IPS DF 4.7 (cell line): ENCODE results near the gene ADPRS.

Experiments
- DNase-seq: peaks from one replicate; pipeline ENCODE4 v3.0.0-alpha.2; 2013; ENCODE audit warnings: low spot score; ENCODE audit errors: extremely low read depth

ADPRS gene

DNA sequence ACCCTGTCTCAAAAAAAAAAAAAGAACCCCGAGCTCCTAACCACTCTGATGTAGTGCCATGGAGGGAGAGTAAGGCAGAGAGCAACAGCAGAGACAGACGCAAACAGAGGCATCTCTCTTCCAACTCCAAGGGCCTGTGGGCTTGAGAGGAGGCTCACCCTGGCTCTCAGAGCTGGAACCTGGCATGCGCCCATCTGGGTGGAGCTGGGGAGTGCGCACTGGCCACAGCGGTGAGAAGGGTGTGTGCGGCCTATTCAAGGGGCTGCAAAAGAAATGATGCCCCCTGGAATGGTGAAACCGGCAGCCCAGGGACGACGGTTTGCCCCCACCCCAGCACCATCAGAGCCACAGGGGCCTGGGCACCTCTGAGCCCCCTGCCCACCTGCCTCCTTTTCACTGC, 18.7 kb downstream of the ADPRS start:
- no peak for DNase-seq

DNA sequence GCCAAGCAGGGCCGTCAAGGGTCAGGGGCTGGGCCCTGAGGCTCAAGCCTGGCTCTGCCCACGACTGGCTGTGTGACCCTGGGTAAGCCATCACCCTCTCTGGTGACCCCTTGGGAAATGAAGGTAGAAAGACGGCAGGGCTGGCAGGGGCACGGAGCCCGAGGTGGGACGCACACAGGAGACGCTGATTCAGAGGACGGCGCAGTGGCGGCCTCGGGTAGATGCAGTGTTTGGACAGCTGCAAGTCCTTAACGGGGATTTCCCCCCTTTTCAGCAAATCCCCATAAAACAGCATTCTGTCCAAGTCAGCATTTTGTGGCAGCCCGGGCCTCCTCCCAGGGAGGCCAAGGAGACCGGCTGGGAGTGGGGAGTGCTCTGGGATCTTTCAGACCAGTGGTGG, 19.6 kb downstream of the ADPRS start:
- DNase-seq, result no peak

DNA sequence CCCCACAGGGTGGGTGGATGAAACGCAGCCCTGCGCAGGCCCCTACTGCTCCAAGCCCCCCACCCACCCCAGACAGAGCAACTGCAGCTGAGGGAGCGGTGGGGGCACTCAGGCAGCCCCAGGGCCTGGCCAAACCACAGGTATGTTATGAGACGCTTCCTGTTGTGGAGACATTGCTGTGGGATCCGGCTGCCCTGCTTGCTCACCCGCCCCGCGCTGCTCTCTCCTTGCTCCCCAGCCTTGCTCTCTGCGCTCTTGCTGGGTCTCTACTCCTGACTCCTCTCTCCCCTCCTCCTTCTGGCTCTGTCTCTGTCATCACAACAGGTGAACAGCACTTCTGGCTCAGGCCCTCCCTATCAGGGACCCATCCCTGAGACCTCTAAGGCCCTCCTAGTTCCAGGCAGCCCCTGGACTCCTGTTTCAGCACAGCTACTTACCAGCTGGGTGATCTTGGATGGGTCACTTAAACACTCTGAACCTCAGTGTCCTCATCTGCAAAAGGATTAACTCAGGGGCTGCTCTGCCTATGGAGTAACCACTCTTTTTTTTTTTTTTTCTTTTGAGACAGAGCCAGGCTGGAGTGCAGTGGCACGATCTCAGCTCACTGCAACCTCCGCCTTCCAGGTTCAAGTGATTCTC, 20.5 kb downstream of the ADPRS start:
- no peak for DNase-seq

DNA sequence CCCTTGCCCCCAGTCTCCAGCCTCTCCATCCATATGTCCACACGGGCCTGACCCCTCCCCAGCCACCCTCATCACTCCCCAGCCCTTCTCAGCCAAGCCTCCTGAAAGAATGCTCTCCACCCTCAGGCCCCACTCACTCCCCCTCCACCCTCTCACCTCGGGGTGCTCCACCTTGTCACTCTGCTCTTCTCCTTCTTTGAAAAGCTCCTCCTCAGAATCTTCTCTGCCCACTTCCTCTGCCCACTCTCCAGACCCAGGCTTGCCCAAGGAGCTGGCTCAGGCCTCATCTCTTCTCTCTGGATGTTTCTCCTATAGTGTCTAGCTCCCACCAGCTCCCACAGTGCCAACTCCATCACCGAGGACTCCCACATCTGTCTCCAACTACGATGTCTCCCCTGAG, 22.5 kb downstream of the ADPRS start:
- no peak for DNase-seq

DNA sequence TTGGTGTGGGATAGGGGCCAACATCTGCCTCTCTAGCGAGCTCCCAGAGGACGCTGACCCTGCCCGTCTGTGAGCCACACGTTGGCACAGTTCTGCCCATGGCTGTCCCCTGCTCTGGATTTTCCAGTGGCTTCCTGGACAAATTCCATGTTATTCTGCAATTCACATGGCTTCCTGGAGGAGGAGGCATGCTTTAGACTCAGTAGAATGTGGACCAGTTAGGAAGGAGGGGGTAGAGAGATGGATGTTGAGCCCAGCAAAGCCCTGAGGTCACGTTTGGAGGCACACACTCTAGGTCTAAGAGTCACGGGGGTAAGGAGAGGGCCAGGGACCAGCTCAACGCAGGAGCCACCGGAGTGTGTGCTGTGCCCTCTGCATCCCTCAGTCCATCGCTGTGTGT, 24.1 kb downstream of the ADPRS start:
- DNase-seq, result no peak

- DNase-seq, result no peak
Observed at GRCh38 chr1:36114371-36114770, 25.7 kb downstream of the ADPRS start.

DNA sequence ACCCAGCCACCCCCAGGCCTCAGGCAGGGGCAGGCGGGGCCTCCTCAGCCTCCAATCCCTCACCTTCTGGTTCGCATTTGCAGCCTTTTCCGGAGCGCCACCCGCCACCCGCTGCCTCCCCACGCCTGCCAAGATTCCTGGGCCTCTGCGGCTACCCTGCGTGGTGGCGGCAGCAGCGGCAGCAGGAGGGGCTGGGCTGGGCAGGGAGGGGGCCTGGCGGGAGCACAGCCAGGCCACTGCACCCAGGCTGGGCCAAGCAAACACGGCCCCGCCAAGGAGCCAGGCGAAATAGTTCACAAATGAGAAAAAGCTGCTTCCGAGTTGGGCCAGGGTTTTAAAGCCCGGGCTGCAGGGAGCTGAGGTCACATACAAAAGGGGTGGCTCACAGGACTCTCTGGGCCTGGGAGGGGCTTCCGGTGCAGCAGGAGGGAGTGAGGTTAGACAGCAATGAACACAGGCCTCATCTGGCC, 26.5 kb downstream of the ADPRS start:
- no peak for DNase-seq

DNA sequence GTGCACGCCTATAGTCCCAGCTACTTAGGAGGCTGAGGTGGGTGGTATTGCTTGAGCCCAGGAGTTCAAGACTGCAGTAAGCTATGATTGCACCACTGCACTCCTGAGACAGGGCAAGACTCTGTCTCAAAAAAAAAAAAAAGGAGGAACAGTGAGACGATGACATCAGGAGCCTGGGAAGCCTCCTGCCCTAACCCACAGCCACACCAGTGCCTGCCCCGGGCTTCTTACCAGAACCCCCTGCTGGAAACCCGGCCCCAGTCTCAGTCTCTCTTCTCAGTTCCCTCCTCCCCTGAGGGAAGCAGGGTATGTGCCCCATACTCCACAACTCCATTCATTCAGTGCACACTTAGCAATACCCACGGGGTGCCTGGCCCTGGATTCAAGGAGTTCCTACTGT, 27.2 kb downstream of the ADPRS start:
- no peak for DNase-seq

GRCh38 chr1:36116901-36117300, 28.2 kb downstream of the ADPRS start:
- DNase-seq, result no peak

GRCh38 chr1:36118447-36119204, 29.9 kb downstream of the ADPRS start:
- no peak for DNase-seq

- no peak for DNase-seq
Observed at GRCh38 chr1:36119456-36119855, 30.8 kb downstream of the ADPRS start.

DNA sequence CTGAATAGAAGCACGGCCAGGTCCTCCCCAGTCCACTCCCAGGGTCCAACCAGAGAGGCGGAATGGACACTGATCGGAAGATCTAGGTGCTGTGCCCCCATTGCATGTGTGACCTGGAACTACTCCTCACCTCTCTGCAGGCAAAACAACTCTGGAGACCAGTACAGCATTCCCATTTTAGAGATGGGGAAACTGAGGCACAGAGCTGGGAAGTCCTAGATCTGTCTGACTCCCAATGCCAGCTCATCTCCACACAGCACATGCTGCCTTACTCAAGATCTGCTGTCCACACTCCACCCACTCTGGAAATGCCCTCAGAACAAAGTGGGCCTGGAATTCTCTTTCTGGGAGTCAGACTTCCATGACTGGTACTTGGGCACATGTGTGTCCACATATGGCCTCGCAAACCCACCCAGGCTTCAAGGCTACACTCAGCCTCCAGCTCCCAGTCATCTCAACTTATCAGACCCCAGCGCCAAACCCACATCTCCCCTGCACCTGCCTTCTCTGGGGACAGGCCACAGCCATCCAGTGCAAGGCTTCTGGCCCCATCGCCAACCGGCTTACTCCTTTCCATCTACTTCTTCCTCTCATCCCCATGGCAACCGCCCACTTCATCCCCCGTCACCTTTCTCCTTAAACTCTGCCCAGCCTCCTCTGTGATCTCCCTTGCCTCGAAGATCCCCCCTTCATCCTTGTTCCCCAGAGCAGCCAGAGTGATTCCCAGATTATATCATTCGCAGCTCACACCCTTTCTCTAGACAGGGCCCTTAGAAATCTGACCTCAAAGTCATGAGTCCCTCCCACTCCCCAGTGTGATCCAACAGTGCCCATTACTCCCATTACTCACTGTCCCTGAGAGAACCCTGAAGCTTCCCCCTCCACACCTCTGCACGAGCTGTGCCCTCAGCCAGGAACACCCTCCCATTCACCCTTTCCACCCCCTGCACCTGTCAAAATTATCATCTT, 33.7 kb downstream of the ADPRS start:
- DNase-seq, result no peak

DNA sequence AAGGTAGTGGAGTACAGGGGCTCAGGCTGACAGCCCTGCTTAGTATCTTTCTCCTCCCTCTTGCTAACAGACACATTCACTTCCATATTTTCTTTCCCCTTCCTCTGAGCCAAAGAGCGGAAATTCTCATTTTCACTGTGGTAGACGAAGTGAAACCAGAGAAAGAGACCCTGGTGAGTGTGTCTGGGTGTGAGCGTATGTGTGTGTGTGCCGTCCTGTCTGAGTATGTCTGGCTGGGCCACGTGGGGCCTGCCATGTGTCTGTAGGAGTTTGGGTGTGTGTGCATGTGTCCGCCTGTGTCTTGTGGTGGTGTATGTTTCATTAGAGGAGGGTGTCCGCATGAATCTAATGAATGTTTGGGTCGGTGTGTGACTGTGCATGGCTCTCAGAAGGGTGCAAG, 34.7 kb downstream of the ADPRS start:
- DNase-seq, result no peak

DNA sequence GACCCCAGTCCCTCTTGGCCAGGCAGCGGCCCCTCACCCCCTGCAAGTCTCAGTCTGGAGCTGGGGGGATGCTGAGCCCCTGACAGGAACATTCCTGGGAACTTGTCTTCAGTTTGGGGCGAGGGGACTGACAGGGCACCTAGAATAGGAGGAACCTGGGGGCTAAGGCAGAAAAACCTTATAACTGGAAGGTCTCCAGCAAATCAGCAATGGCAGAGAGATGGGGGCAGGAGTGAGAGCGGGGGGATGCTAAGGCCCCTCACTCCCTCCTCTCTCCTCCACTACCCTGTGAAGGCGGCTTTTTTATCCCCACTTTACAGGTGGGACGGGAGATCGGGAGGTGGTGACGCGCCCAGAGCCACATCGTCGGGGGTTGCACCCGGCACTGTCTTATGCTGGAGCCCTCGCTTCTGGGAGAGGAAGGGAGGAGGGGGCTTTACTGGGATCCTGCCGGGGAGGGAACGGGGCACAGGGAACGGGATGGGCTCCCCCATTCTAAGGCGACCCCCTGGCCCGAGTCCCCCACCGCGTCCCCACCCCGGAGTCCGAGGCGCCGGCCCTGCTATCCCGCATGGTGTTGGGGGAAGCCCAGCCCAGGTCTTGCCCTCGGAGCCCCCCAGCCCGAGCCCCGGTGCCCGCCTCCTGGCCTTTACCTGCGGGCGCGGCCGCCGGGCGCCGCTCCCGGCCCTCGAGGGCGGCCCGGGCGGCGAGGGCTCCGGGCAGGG, 35.9 kb downstream of the ADPRS start:
- no peak for DNase-seq

DNA sequence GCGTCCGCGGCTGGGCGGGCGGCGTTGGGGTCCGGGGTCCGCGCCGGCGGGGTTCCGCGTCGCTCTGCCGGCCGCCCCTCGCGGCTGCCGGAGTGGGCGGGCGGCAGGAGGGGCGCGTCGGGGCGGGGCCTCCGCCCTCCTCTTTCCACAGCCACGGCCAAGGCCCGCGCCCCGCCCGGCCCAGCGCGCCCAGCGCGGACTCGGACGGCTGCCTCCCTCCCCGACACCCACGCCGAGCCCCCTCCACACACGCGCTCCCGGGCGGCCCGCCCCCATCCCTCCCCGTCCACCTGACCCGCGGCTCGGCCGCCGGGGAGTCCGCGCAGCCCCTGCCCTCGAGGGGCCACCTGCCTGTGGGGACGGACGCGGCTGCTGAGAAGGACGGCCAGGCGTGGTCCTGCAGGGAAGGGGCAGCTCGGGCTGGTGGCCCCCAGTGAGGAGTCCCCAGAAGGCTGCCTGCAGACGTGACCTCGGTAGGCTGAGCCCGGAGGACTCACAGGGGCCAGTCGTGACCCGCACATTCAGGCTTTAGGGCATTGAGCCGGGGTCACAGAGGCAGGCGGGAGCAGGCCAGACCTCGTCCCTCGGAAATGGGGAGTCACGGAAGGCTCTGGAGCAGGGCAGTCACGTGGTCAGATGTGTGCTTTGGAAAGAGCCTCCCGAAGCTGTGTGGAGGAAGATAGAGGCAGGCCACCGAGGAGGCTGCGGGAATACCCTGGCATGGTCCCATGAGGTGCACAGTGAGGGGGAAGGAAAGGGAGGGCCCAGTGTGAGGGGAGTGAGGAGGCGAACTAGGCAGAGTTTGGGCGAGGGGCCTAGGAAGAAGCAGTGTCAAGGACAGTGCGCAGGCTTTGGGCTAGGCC, 36.7 kb downstream of the ADPRS start, which contains the start of gene COL8A2:
Gene COL8A2 (minus strand): TSS at position 94 of the 863 bp plus-strand sequence. CDS start 24,980 bp downstream, outside the sequence.
- DNase-seq, result no peak

GRCh38 chr1:36126005-36126716, 37.5 kb downstream of the ADPRS start:
- DNase-seq, result no peak

GRCh38 chr1:36126797-36127500, 38.3 kb downstream of the ADPRS start:
- DNase-seq, result no peak

DNA sequence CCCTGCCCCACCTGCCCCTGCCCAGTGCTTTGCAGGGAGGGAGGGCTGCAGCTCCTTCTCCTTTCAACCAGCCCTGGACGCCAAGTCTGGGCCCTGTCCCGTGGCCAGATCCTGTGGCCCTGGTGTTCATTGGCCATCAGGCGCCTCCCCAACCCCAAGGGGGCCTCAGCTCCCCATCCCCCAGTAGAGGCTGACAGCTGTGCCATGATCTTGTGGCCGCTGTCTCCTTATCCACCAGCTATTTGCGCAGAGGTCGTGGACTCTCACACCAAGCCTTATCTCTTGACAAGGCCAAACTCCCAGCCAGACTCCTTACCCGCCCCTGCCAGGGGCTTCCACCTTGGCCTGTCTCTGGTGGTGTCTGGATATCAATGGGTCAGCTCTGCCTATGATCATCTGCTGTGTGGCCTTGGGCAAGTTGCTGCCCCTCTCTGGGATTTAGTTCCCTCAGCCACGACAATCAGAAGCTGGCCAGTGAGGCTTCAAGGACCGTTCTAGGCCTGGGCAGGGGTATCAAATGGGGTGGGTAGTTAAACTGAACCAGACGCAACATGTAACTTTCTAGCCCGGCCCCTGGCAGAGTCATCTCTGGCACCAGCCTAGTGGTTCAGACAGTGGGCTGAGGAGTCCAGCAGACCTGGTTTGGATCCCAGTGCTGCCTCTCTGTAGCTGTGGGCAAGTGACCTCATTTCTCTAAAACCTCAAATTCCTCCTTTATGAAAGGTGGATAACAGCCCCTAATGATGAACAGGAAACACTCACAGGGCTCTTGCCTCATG, 39.6 kb downstream of the ADPRS start:
- DNase-seq, result no peak
